GM18909 (cell line): ENCODE measurements around the gene NPIPB9.
"Not testable (repeated sequence)": the region's sequence is repeated elsewhere in the genome, so short reads cannot be mapped to it uniquely, and the experiment has no call there.

Experiments used
- ATAC-seq: cut with Tn5 transposase; IDR thresholded peaks from one replicate; pipeline ENCODE4 v1.9.1; 2021; ENCODE audit warnings: mild to moderate bottlenecking; ENCODE audit not compliant: unreplicated experiment, poor library complexity

NPIPB9 gene

DNA sequence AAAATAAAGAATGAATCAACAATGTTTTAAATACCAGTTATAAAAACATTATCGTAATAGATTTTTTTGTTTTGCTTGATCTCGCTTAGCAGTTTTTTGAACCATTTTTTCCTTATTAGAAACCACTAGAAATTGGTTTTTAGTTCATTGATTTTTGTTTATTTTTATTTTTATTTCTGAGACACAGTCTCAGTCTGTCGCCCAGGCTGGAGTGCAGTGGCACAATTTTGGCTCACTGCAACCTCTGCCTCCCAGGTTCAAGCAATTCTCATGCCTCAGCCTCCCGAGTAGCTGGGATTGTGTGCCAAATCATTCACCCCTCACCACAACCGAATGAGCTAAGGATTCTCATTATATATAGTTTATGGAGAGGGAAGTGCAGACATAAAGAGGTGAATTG lies at the start of gene NPIPB9:
Gene NPIPB9, plus strand, starts transcription at position 301 of the 400 bp plus-strand sequence.
- not testable (repeated sequence) for ATAC-seq

- not testable (repeated sequence) for ATAC-seq
Observed at GRCh38 chr16:28704246-28704645, 47.3 kb upstream of the NPIPB9 start.

DNA sequence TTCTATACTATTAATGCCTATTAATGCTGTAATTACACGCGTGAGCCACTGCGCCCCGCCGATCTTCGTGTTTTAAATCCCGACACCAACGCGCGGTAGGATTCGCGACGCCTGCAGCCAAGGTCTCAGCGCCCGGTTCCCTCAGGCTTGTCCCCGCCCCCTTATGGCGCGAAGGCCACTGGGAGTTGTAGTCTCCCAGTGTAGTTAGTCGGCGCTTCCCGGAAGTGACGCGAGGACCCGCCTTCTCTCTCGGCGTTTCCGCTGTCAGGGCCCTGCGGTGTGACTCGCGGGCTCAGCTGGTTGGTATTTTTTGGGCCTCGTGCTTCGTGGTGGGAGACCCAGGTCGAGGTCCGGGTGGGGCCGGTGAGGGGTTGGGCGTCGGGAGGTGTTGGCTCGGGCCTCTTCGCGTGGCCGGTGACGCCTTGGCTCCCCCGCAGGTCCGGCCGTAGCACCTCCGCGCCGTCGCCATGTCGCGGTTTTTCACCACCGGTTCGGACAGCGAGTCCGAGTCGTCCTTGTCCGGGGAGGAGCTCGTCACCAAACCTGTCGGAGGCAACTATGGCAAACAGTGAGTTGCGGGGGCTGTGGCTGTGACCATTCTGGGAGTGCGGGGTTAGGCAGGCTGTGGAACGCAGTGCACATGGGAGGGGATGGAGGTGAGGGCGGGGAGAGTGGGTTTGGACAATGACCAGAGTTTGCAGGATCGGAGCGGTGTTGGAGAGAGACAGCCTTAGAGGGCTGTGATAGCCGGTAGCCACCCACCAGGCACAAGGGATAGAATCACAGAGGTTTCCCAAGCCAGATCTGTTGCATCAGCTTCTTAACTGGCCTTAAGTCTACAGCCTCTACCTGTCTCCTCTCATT lies 40.1 kb upstream of the NPIPB9 start, which contains the start of gene EIF3C:
Gene EIF3C, plus strand, starts transcription at position 245 of the 864 bp plus-strand sequence. Its CDS starts 223 bp downstream, at position 468.
- peak; percentile 96 for ATAC-seq

GRCh38 chr16:28722852-28723650 lies 28.5 kb upstream of the NPIPB9 start:
- not testable (repeated sequence) for ATAC-seq

DNA sequence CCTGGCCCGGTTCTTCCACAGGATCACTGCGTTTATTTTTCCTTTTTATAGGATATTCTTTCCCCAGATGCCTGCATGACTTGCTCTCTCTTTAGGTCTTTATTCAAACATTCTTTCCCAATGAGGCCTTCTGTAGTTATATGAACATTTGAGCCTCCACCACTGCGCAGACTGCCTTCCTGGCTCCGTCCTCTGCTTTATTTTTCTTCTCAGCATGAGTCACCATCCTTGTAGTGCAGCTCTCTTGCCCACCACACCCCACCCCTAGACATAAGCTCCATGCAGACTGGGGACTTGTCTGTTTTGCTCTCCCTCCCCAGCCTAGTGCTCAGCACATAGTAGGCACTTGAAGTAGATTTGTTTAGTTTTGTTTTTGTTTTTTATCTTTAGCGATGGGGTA lies 20.3 kb upstream of the NPIPB9 start:
- not testable (repeated sequence) for ATAC-seq

DNA sequence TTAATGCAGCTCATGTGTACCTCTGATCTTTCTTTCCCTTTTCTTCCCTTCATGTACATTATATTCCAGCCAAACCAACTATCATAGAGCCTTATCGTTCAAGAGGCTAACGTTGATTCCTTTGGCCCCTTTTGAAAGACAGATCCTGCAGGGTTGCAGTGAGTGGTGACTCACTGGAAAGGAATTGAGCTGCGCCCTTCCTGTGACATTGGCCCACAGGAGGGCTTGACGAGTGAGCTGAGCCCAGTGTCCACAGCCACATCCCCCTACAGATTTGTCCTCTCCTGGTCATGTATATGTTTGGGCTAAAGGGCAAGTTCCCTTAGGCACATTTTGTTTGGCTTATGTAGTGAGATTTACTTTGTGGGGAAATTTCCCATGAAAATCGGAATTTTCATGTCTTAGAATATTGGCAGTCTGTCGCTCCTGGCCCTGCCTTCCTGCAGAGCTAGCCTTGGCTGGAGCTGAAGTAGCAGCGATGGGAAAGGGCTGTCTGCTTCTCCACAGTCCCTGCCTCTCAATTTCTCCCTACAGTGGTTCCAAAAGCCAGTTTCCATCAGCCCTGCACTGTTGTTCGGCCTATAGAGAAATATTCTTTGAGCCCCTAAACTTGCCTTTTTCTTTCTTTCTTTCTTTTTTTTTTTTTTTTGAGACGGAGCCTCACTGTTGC lies 19.0 kb upstream of the NPIPB9 start:
- not testable (repeated sequence) for ATAC-seq

DNA sequence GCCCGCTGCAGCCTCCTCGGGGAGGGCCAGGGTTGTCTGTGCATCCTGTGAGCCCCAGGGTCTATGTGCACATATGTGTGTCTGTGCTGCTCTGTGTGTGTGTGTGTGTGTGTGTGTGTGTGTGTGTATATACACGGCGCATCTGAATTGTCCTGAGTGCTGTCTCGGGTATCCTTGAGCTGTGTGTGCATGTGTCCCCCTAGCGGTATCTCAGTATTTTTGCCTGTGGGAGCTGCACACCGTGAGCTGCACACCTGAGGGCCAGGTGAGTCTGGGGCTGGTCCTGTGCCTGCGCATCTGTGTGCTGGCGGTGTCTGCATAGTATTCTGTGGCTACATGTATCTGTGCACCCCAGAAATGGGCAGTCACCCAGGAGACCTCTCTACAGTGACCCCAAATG lies 11.8 kb upstream of the NPIPB9 start:
- not testable (repeated sequence) for ATAC-seq

GRCh38 chr16:28740631-28741030 lies 11.0 kb upstream of the NPIPB9 start:
- not testable (repeated sequence) for ATAC-seq

- not testable (repeated sequence) for ATAC-seq
Observed at GRCh38 chr16:28741295-28741694, 10.3 kb upstream of the NPIPB9 start.

DNA sequence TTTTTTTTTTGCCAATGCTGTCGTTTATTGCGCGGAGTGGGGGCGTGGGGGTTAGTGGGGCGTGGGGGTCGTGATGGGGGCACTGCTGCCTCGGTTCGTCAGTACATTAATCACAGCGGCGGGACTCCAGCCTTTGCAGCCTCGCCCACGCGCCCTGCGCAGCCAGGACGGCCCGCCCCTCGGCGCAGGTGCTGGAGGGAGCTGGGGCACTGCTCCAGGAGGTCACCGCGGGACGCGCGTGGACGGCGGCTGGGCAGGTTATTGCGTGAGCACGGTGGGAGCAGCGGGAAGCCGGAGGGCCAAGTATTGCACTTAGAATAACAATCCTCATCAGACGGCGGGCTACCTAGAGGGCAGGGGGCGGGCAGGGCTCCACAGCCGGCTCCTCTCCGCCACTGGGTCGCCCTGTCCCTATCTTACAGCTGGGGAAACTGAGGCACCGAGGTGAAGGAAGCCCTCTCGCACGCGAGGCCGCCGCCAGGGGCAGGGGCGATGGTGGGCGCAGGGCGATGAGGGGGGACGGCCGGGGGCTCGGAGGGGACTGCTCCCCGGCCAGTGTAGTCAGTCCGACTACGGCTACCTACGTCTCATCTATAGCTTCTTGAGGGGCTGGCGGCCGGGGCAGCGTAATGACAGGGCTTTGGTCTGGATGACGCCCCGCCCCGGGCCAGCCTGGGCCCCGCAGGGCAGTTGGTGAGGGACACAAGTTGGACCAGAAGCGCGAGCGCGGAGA lies 4.8 kb upstream of the NPIPB9 start:
- ATAC-seq: not testable (repeated sequence)

GRCh38 chr16:28749997-28750465 lies 1.6 kb upstream of the NPIPB9 start:
- ATAC-seq: peak; percentile 79

DNA sequence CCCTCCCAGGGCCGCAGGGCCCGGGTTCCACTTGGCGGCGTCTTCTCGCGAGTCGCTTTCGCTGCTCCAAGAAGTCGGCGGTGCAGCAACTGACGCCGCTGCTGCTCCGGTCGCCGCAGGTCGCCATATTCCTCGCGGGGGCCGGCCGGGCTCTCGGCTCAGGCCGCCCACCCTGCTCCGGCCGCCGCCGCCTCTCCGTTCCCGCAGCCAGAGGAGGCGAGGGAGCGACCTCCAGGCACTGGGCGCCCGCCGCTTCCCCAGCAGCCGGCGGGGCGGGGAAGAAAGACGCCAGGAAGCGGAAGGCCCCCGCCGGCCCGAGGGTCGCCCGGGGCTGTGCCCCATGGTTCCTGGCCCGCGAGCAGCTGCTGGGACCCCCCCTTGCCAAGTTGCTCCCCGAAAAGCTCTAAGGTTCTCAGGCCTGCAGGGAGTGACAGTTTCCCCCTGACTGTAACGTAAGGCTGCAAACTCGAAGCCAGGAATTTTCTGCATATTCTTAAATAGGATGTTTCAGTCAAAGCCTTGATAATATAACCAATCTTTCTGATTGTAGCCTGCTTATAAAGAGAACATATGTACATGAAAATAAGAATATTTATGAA lies 1.0 kb upstream of the NPIPB9 start:
- peak; percentile 6 for ATAC-seq

DNA sequence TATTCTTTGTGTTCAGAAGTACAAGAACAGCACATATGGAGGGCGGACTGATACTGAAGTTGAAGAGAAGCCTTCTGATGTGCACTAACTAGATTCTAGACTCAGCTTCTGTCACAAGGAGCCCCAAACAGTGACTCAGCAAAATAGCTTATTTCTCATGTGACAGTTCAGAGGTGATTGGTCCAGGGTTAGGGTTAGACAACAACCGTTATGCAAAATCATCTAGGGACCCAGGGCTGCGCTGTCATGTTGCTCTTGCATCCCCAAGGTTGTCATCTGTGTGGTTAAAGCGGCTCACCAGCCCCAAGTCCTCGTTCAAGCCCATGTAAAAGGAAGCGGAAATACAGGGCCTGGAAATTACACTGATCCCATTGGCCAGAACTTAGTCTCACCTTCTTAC lies 30.1 kb downstream of the NPIPB9 start:
- ATAC-seq: not testable (repeated sequence)

- ATAC-seq: not testable (repeated sequence)
Observed at GRCh38 chr16:28782357-28782756, 30.8 kb downstream of the NPIPB9 start.

DNA sequence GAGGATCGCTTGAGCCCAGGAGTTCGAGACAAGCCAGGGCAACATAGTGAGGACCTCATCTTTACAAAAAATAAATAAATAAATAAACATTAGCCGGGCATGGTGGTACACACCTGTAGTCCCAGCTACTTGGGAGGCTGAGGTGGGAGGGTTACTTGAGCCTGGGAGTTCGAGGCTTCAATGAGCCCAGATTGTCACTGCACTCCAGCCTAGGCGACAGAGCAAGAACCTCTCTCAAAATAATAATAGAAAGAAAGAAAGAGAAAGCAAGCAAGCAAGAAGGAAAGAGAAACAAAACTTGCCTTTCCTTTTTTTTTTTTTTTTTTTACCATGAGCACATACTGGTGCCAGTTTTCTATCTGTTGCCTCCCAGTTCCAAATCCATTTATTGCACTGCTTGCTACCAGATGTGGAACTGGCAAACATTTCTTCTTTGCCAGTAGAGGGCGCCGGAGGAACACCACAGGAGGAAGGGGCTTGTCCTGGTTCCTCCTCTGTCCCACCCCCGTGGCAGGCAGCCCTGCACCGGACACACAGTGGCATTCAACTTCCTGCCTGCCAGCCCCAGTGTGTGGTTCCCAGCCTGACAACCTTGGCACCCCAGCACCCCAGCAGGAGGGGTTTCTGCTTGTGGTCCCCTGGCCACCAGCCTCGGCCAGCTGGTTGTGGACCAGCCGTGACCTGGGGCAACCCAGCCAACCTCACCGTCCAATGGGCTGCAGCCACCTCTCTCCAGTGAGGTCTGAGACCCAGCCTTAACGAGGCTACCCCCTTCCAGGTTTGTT lies 50.8 kb downstream of the NPIPB9 start:
- ATAC-seq: peak; percentile 72

DNA sequence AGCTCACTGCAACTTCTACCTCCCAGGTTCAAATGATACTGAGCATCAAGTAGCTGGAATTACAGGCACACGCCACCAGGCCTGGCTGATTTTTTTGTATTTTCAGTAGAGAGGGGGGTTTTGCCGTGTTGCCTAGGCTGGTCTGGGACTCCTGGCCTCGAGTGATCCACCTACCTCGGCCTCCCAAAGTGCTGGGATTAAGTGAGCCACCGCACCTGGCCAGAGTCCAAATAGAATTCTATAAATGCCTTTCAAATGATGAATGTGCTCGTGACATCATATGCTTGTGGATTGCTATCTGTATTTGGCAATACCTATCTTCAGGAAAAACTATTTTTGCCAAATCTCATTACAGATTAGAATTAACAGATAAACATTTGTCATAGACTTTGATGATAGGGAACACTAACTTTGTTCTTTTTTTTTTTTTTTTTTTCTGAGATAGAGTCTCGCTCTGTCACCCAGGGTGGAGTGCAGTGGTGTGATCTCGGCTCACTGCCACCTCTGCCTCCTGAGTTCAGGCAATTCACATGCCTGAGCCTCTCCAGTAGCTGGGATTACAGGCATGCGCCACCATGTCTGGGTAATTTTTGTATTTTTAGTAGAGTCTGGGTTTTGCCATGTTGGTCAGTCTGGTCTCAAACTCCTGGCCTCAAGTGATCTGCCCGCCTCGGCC lies 56.0 kb downstream of the NPIPB9 start:
- ATAC-seq: not testable (repeated sequence)

DNA sequence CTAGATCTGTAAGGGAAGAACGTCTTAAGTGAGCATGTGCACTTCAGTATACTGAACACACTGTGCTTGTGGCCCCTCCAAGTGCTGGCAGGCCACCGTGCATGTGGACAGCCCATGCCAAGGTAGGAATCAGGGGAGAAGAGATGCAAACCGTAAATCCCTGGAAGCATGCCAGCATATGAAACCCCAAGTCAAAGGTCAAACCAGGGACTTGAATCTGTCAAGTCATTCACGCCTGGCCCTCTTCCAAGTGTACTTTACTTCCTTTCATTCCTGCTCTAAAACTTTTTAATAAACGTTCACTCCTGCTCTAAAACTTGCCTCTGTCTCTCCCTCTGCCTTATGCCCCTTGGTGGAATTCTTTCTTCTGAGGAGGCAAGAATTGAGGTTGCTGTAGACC lies 68.4 kb downstream of the NPIPB9 start:
- no peak for ATAC-seq

DNA sequence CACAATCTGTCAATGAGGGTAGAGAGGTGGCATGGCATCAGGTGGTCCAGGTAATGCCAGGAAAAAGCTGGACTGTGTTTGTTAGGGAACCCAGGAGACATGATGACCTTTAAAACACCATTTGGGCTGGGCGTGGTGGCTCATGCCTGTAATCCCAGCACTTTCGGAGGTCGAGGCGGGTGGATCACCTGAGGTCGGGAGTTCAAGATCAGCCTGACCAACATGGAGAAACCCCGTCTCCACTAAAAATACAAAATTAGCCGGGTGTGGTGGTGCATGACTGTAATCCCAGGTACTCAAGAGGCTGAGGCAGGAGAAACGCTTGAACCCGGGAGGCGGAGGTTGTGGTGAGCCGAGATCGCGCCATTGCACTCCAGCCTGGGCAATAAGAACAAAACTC lies 69.0 kb downstream of the NPIPB9 start:
- ATAC-seq: not testable (repeated sequence)
